ENCODE measurements around the gene UBE4B.

DNA sequence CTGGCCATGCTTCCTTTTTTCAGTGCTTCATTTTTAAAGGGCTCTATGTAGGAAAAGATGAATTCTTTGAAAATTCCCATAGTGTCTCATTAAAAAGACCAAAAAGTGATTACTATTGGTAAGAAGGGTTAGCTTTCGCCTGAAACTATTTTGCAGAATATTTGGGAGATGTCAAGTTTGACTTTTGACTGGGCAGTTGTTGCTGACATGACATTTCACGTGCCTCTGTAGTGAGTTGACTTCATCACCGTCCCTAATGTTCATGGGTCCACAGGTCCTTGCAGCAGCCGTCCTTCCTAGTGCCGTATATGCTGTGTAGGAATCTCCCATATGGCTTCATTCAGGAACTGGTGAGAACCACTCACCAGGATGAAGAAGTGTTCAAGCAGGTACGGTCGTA lies 88.9 kb downstream of the UBE4B start:
- TF ChIP-seq EZH2 (IDR thresholded peaks at IDR 0.05) (no peak), EZH2phosphoT487 (IDR thresholded peaks at IDR 0.05) (no peak)
- TF ChIP-seq, protein P1, sequence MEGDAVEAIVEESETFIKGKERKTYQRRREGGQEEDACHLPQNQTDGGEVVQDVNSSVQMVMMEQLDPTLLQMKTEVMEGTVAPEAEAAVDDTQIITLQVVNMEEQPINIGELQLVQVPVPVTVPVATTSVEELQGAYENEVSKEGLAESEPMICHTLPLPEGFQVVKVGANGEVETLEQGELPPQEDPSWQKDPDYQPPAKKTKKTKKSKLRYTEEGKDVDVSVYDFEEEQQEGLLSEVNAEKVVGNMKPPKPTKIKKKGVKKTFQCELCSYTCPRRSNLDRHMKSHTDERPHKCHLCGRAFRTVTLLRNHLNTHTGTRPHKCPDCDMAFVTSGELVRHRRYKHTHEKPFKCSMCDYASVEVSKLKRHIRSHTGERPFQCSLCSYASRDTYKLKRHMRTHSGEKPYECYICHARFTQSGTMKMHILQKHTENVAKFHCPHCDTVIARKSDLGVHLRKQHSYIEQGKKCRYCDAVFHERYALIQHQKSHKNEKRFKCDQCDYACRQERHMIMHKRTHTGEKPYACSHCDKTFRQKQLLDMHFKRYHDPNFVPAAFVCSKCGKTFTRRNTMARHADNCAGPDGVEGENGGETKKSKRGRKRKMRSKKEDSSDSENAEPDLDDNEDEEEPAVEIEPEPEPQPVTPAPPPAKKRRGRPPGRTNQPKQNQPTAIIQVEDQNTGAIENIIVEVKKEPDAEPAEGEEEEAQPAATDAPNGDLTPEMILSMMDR (IDR thresholded peaks at IDR 0.05), result no peak
